Erythroblast (primary cell): Measurements from ENCODE around the gene COL5A2.
A peak's percentile ranks its signal among the peaks of the same experiment; 100 is the strongest.

Experiments used
- DNase-seq, 2 experiments: peaks; one replicate each; lab custom pipeline; 2025; lab: John Stamatoyannopoulos, UW
- GATA1 ChIP-seq: IDR thresholded peaks from 2 replicates; pipeline ENCODE4 v1.6.1; 2011; ENCODE audit warnings: low read depth, mild to moderate bottlenecking, control low read depth, low read length, moderate library complexity
- POLR2A ChIP-seq: IDR thresholded peaks from 2 replicates; pipeline ENCODE4 v1.6.1; 2011; ENCODE audit warnings: mild to moderate bottlenecking, low read length

COL5A2 gene

DNA sequence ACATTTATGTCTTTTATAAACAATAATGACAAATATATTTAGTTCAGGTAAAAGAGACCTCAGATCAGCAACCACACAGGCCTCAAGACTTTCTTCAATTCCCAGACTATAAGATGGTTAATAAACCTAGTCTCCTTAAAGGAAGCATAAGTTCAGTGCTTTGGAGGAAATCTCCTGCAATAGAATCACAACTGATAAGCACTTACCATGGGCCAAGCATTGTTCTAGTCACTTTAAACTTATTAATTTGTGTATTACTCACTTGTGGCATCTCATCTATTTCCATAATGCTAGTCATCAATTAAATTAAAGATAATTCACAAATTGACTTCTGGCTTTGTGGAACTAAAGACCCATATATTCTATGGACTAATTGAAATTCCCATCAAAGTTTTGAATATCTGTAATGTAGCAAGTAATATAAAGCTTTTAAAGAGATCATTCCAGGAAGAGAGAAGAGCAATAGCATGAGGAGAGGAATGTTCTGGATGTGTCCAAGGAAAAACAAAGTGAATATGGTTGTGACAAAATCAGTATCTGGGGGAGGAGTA lies 163.2 kb downstream of the COL5A2 start:
- DNase-seq: no peak

DNA sequence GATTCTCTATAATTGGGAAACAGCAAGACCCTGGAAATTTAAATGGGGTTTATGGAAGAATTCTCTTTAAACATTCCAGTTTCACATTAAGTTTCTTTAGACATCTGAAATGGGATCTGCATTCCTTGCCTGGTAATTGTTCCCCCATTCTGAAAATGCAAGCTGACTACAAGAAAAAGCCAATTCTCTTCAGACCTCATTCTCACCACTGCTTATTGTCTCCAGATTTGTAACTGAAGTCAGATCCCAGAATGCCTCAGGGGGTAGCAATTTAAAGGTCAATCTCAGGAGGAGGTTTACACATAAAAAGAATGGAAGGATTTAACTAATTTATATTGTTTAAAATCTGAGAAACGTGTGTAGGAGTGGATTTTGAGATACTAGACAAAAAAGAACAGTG lies 164.2 kb downstream of the COL5A2 start:
- DNase-seq: no peak
- TF ChIP-seq GATA1 (no peak), POLR2A (no peak)

More for the DNA sequence above, 163.2 kb downstream of the COL5A2 start:
- TF ChIP-seq GATA1 (no peak), POLR2A (no peak)

DNA sequence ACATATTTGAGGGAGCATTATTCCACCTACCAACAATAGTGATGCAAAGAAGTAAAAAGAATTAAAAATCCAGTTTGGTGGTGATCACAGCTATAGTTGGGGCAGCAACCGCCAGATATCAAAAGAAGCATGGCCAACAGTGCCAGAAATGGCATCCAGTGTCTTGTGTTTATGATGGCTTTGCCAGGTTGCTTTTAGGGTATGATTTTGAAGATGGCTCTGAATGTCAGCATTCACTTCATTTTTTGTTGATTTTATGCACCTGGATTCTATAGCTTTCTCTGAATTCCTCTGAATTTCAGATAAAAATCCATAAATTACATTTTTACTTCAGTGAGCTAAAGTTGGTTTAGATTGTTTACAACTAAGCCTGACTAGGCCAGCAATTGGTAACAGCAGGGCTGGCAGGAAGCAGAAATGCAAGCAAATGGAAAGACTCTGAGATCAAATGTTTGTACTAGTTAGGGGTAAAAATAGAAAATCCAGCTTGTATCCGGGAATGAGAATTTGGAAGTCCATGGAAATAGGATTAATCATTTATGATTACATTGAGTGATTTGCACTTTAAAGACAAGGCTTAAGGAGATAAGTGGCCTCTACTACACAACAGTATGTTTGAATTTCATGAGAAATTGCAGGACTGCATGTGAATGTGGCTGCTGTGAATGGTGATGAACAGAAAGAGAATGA lies 165.0 kb downstream of the COL5A2 start:
- DNase-seq: no peak
- TF ChIP-seq GATA1 (no peak), POLR2A (no peak)

DNA sequence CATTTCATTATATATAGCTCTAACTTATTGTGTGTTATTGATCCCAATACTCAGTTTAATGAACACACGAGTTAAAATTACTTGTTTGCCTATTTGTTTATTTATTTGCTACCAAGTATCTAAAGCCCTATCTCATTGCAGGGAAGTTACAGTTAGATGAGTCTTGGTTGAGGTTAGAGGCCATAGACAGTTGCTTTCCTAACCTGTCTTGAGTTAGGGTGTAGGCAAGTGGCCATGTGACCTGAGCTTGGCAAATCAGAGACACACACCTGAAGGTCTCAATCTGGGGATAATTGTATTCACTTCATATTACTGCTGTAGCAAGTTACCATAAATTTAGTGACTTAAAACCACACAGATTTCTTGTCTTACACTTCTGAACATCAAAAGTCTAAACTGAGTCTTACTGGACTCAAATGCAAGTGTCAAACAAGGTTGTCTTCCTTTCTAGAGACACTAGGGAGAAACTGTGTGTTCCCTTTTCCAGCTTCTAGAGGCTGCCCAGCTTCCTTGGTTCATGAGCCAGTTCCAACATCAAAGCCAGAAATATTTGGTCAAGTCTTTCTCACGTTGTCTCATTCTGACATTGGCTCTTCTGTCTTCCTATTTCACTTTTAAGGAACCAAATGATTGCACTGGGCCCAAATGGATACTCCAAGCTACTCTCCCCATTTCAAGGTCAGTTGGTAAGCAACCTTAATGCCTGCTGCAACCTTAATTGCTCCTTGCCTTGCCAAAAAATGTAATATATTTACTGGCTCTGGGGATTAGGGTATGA lies 165.7 kb downstream of the COL5A2 start:
- DNase-seq: no peak
- TF ChIP-seq POLR2A (no peak), GATA1 (no peak)

DNA sequence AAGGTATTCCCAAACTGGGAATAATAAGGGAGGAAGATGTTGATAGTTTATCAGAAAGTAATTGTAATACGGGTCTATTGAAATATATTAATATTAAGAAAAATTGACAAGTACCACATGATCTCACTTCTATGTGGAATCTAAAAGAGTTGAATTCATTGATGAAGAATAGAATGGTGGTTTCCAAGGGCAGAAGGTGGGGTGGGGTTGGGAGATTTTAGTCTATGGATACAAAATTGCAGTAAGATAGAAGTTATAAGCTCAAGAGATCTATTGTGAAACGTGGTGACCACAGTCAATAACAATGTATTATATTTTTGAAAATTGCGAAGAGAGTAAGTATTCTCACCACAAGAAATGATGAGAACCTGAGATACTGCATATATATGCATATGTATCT lies 166.5 kb downstream of the COL5A2 start:
- DNase-seq: no peak
- TF ChIP-seq GATA1: no peak
- TF ChIP-seq POLR2A: no peak

DNA sequence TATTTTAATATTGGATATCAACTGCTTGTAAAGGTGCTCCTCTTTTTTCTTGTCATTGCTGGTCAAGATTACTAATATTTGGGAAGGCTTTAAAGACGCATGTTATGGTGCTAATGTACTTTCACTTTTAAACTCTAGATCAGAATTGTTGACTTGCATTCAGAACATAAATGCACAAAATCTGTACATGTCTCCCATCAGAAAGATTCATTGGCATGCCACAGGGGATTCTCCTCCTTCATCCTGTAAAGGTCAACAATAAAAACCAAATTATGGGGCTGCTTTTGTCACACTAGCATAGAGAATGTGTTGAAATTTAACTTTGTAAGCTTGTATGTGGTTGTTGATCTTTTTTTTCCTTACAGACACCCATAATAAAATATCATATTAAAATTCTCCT lies 167.2 kb downstream of the COL5A2 start:
- TF ChIP-seq POLR2A (no peak), GATA1 (no peak)
- DNase-seq: no peak

DNA sequence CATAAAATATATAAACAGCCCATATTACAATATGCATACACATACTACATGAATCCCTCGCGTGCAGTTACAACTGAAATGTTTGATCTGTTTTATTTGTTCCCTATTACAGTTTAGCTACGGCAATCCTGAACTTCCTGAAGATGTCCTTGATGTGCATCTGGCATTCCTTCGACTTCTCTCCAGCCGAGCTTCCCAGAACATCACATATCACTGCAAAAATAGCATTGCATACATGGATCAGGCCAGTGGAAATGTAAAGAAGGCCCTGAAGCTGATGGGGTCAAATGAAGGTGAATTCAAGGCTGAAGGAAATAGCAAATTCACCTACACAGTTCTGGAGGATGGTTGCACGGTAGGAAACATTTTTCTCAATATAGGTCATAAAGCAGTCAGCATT lies 169.0 kb downstream of the COL5A2 start:
- TF ChIP-seq GATA1 (no peak), POLR2A (no peak)

DNA sequence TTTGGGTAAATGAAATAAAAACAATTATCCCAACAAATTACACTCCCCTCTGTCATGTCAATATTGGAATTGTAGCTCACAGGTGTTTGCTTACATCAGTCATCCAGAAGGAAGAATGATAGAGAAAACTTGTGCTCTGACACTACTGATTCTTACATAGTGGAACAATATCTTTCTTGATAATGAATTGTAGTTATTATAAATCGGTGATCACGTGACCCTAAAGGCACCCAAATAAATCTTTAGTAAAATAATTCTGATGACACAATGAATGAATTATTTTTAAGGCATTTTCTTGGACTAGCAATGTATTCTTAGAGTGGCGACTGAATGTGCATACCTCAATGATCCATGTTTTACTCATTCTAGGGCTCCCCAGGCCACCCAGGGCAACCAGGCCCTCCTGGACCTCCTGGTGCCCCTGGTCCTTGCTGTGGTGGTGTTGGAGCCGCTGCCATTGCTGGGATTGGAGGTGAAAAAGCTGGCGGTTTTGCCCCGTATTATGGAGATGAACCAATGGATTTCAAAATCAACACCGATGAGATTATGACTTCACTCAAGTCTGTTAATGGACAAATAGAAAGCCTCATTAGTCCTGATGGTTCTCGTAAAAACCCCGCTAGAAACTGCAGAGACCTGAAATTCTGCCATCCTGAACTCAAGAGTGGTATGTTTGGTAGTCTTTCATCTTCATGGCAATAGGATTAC lies 170.9 kb downstream of the COL5A2 start:
- no peak for DNase-seq

More for the DNA sequence above, 169.0 kb downstream of the COL5A2 start:
- DNase-seq: no peak

DNA sequence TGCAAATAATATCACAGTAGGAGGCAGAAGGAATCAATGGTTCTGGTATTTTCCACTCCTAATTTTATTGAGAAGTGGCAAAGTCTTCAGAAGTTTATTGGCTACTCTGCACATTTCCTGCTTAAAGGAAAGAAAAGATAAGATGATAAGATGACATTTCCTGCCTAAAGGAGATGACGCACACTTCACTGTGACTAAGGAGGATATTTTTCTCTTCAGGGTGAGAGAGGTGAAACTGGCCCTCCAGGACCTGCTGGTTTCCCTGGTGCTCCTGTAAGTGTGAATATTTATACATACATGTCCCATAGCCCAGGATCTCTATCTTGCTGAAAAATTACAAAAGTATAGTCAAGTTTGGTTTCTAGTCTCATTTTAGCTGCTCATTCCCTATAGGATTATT lies 177.5 kb downstream of the COL5A2 start:
- DNase-seq: peak in 1 of 2 experiments; percentile 19
- TF ChIP-seq POLR2A (no peak), GATA1 (no peak)

More for the DNA sequence above, 170.9 kb downstream of the COL5A2 start:
- TF ChIP-seq POLR2A (no peak), GATA1 (no peak)

DNA sequence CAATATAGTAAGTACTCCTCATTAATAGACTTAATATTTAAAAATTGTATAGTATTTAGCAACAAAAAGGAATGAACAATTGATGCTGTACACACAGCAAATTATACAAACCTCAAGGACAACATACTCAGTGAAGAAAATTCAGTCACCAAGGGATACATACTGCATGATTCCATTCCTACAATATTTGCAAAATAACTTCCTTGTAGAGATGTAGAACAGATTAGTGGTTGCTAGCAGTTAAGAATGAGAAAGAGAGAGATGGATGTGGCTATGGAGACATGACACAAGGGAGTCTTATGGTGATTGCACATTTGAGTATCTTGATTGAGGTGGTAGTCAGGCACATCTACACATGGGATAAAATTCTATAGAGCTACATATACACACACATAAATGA lies 179.3 kb downstream of the COL5A2 start:
- no peak for TF ChIP-seq GATA1
- no peak for TF ChIP-seq POLR2A
- DNase-seq: no peak

DNA sequence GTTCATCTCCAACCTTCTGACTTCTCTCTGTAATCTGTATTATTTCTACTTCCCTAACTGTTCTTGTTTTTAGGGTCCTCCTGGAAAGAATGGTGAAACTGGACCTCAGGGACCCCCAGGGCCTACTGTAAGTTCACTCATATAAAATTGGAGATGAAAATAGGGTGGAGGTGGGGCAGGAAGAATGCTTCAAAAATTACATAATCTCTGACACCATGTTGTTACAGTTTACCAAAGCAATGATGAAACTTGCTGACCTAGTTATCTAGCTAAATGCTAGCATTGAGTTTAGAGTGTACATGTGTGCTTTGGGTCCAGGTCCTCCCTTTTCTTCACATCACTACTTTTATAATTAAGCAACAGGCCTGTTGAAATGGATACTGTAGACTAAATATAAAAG lies 182.3 kb downstream of the COL5A2 start:
- DNase-seq: no peak
- TF ChIP-seq POLR2A: no peak
- no peak for TF ChIP-seq GATA1

DNA sequence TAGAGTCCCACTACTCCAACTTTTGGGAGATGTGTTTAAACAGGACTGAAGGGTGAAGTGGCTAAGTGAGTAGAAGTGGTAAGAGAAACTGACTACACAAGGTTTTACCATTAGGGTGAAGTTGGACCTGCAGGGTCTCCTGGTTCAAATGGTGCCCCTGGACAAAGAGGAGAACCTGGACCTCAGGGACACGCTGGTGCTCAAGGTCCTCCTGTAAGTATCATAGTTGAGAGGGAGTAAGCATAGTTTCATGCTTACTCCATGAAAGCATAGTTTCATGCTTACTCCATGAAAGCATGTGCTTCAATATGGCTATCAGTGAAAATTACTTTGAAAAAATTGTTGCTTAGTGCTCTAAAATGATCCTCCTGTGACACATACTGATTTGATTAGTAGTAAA lies 186.3 kb downstream of the COL5A2 start:
- no peak for DNase-seq
- TF ChIP-seq POLR2A: no peak
- no peak for TF ChIP-seq GATA1

DNA sequence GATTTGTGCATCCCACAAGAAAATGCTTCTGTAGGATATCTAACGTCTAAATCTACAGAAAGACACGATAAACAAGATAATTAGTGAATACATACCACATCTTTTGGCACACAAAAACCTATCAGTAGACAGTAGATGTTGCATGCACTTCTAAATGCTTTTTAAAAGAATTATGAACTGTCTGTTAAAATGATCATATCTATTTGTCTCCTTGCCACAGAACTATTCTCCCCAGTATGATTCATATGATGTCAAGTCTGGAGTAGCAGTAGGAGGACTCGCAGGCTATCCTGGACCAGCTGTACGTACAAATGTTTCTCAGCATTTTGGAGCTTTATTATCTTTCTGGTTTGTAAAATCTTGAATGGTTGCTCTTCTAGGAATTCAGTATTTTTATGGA lies 192.7 kb downstream of the COL5A2 start:
- no peak for DNase-seq
- TF ChIP-seq GATA1: no peak
- TF ChIP-seq POLR2A: no peak
